A673 (cell line): ENCODE results near the gene TEX22. TPM values are rescaled to one million over a fixed set of nuclear protein-coding genes. Genes with fewer than 3 reads are reported as not detected.

ENCODE experiments used
- BruUV-seq: library from RNA; stranded (reverse); fragments of 400-500 nt; replicated peaks from 2 replicates; lab custom pipeline; 2021; lab: Mats Ljungman, UMichigan
- CTCF ChIA-PET: fragments of 300-600 bp; sonication (Branson Sonifier 250); formaldehyde crosslinking; loops from one replicate; lab custom pipeline; 2022; ENCODE audit warnings: antibody characterized with exemption; lab: Charles Lee
- POLR2A ChIA-PET: fragments of 300-600 bp; sonication (Branson Sonifier 250); formaldehyde crosslinking; loops from one replicate; lab custom pipeline; 2022; ENCODE audit warnings: antibody characterized with exemption; ENCODE audit not compliant: low non-redundant PET; lab: Charles Lee
- DNase-seq: peaks from one replicate; pipeline ENCODE4 v3.0.0-alpha.2; 2015; ENCODE audit warnings: low spot score
- H3K27ac ChIP-seq: fragments of 200-600 bp; sonication (generic); 2 replicates; pipeline ENCODE4 v1.5.1; 2016; ENCODE audit warnings: mixed run types, low read depth, mild to moderate bottlenecking, mixed read lengths, antibody characterized with exemption, low read length; ENCODE audit not compliant: poor library complexity, severe bottlenecking
- H3K27me3 ChIP-seq: fragments of 200-600 bp; sonication (generic); replicated peaks from 2 replicates; pipeline ENCODE4 v1.6.1; 2017; ENCODE audit warnings: mixed run types, low read depth, mild to moderate bottlenecking, mixed read lengths, antibody characterized with exemption, low read length; ENCODE audit not compliant: insufficient read depth, poor library complexity
- H3K36me3 ChIP-seq: fragments of 200-600 bp; sonication (generic); 2 replicates; pipeline ENCODE4 v1.6.1; 2016; ENCODE audit warnings: mixed run types, mild to moderate bottlenecking, mixed read lengths, antibody characterized with exemption, low read length; ENCODE audit not compliant: insufficient read depth, poor library complexity, severe bottlenecking
- H3K4me1 ChIP-seq: fragments of 200-600 bp; sonication (generic); 2 replicates; pipeline ENCODE4 v1.6.1; 2017; ENCODE audit warnings: mixed run types, mild to moderate bottlenecking, mixed read lengths, antibody characterized with exemption, low read length; ENCODE audit not compliant: insufficient read depth, poor library complexity, severe bottlenecking
- H3K4me3 ChIP-seq: fragments of 200-600 bp; sonication (generic); 2 replicates; pipeline ENCODE4 v1.5.1; 2016; ENCODE audit warnings: low read depth, mixed run types, mild to moderate bottlenecking, mixed read lengths, low read length; ENCODE audit not compliant: poor library complexity, severe bottlenecking
- H3K9me3 ChIP-seq: fragments of 200-600 bp; sonication (generic); 2 replicates; pipeline ENCODE4 v1.6.1; 2016; ENCODE audit warnings: mixed run types, low read depth, mild to moderate bottlenecking, mixed read lengths, antibody characterized with exemption, low read length; ENCODE audit not compliant: poor library complexity, severe bottlenecking
- CTCF ChIP-seq: fragments of 300-800, 200-600 bp; sonication (generic); conservative IDR thresholded peaks from 2 replicates; pipeline ENCODE4 v1.5.1; 2017; ENCODE audit warnings: low read depth, mild to moderate bottlenecking, antibody characterized with exemption, low read length, moderate library complexity, mixed read lengths
- EZH2 ChIP-seq: fragments of 200-600 bp; sonication (generic); IDR thresholded peaks from 2 replicates; pipeline ENCODE4 v1.6.1; 2017; ENCODE audit warnings: borderline replicate concordance, low read depth, mild to moderate bottlenecking, mixed read lengths, antibody characterized with exemption, low read length; ENCODE audit not compliant: poor library complexity, severe bottlenecking
- intact Hi-C: fragments of 100-400 bp; cut with micrococcal nuclease; formaldehyde crosslinking; loops from one replicate; pipeline ENCODE4 v1.10.0; 2022; ENCODE audit not compliant: unreplicated experiment
- total RNA-seq: library from RNA; stranded (reverse); gene quantifications from 2 replicates; pipeline ENCODE4 v1.2.3, GENCODE V29; 2021

The TEX22 gene
- total RNA-seq, 1 experiment from 2014 or later, result 2.7 TPM

DNA sequence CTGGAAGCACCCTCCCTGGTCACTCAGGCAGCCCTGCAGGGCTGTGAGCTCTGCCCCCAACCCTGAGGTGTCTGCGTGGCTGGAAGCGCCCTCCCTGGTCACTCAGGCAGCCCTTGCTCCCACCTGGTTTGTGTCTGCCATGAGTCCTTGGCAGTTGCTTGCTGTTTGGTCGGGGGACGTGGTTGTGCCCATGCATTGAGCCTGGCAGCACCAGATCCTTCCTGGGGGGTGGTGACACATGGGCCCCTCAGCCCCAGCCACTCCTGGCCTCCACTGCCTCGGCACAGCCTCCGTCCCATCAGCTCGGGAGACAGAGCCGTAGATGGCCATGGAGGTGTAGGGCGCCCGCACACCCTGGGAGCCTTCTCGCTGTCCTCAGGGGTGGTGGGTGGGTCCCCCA lies 40.8 kb downstream of the TEX22 start:
- Histone ChIP-seq H3K36me3 (peaks cover 24% of the 10 kb centered on the region), H3K4me3 (no peak overlapping the region), H3K4me1 (peaks cover 6% of the 10 kb centered on the region), H3K27me3 (no peaks in the 10 kb centered on the region), H3K9me3 (no peaks in the 10 kb centered on the region), H3K27ac (peak overlapping the region; percentile 54)
- POLR2A ChIA-PET, result no interaction called here
- no TSS peak for BruUV-seq
- TF ChIP-seq CTCF (no peak), EZH2 (no peak)
- DNase-seq, result no peak
- CTCF ChIA-PET, result no interaction called here
- intact Hi-C loops, result no loop called here

DNA sequence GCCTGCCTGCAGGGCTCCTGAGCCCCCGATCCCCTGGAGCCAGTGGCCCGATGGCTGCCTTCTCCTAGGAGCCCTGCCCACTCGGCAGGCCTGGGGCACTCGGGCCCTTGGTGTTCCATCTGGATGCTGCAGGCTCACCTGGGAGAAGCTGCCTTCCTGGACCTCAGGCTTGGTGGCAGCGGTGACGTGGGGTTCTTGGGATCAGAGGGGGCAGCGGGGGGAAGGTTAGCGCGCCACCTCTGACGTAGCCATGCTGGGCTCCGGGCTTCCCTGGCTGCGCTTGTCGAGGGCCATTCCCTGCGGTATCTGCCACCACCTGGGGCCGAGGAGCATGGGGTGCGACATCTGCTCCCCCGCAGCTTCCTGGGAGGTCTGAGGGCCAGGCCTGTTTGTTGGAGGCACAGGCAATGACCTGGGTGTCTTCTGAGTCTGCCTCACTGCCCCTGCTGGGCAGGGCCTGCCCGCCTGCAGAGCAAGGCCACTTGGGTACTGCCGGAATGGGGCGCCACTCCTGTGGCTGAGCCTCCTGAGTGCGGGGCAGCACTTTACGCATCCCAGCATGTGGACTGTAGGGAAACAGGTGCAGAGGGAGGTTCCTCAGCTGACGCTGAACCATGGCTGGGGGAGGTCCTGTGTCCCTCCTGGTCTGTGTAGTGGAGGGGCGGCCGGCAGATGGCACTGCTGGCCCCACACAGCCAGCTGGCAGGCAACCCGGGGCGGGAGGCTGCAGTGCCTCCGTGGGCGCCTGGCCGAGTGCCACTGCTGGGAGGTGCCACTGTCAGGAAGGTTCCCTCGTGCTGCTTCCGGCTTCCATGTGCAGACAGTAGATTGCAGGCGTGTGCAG lies 41.6 kb downstream of the TEX22 start:
- Histone ChIP-seq H3K4me1 (peaks cover 6% of the 10 kb centered on the region), H3K36me3 (peaks cover 27% of the 10 kb centered on the region), H3K9me3 (no peaks in the 10 kb centered on the region), H3K4me3 (no peak overlapping the region), H3K27ac (peak overlapping the region; percentile 54), H3K27me3 (no peaks in the 10 kb centered on the region)
- TF ChIP-seq EZH2, result no peak
- peak; percentile 70 for TF ChIP-seq CTCF
- intact Hi-C loops, result no loop called here
- no TSS peak for BruUV-seq
- DNase-seq, result peak; percentile 89
- ChIA-PET POLR2A (no interaction called here), CTCF (interaction anchor here (0.8 to 1.0 kb wide), 2 partner anchors 50 to 93 kb away, joined by 3 to 4 read pairs; no protein-coding TSS in a partner anchor)

GRCh38 chr14:105440554-105440900 lies 42.2 kb downstream of the TEX22 start:
- POLR2A ChIA-PET, result no interaction called here
- Histone ChIP-seq H3K4me1 (peaks cover 6% of the 10 kb centered on the region), H3K9me3 (no peaks in the 10 kb centered on the region), H3K4me3 (no peak overlapping the region), H3K36me3 (peaks cover 28% of the 10 kb centered on the region), H3K27me3 (no peaks in the 10 kb centered on the region), H3K27ac (peak overlapping the region; percentile 40)
- BruUV-seq, result no TSS peak
- no peak for TF ChIP-seq CTCF
- no peak for TF ChIP-seq EZH2
- CTCF ChIA-PET, result interaction anchor here (0.8 to 1.0 kb wide), 2 partner anchors 49 to 93 kb away, joined by 3 to 4 read pairs; no protein-coding TSS in a partner anchor
- DNase-seq, result no peak
- intact Hi-C loops, result no loop called here
